ENCODE measurements around the gene TMEM229B.

Gene TMEM229B

GRCh38 chr14:67515386-67516079 lies 27.0 kb upstream of the TMEM229B start:
- H3K23ac ChIP-seq (ENCODE audit: low read length in 2 of 2) = peak overlapping the region in 1 of 2 experiments; percentile 20
- no peak overlapping the region for H2BK5ac ChIP-seq (ENCODE audit: low read depth, low read length, poor library complexity, severe bottlenecking)
- no peak for DNase-seq
- H3K36me3 ChIP-seq (ENCODE audit: control insufficient read depth in 1 of 2, insufficient read depth in 2 of 2, low read depth in 1 of 2, low read length in 2 of 2) = no peaks in the 10 kb centered on the region
- 10% methylated on average over 32 of the region's 45 CpGs for WGBS
- H3K9me3 ChIP-seq (ENCODE audit: control insufficient read depth, low read length) = no peaks in the 10 kb centered on the region
- H4K8ac ChIP-seq (ENCODE audit: low read length) = no peak overlapping the region
- peak overlapping the region; percentile 4 for H2BK15ac ChIP-seq (ENCODE audit: low read depth, poor library complexity, severe bottlenecking)
- no peak overlapping the region for H3K4ac ChIP-seq (ENCODE audit: low read depth in 1 of 2, low read length in 2 of 2)
- peak overlapping the region; percentile 70 for H2AFZ ChIP-seq (ENCODE audit: low read depth, low read length)
- no peak overlapping the region for H2AK5ac ChIP-seq (ENCODE audit: low read length, severe bottlenecking)
- peak overlapping the region in 1 of 2 experiments; percentile 64 for H3K18ac ChIP-seq (ENCODE audit: low read depth in 1 of 2, low read length in 2 of 2)
- no peak overlapping the region for H3K27ac ChIP-seq (ENCODE audit: low read length, poor library complexity, severe bottlenecking)
- H3K9ac ChIP-seq (ENCODE audit: low read length) = no peak overlapping the region
- H4K91ac ChIP-seq (ENCODE audit: low read length) = no peak overlapping the region
- H3K27me3 ChIP-seq (ENCODE audit: control insufficient read depth in 1 of 2, insufficient read depth in 1 of 2, low read length in 2 of 2) = peaks cover 46 to 51% of the 10 kb centered on the region in 2 experiments
- H3K79me1 ChIP-seq (replicated peaks; ENCODE audit: low read length, poor library complexity, severe bottlenecking) = no peaks in the 10 kb centered on the region
- H3K14ac ChIP-seq (ENCODE audit: low read length in 2 of 2) = no peak overlapping the region
- H2BK12ac ChIP-seq (ENCODE audit: low read length in 2 of 2) = no peak overlapping the region
- no peak overlapping the region for H2BK120ac ChIP-seq (ENCODE audit: low read depth, low read length)
- H3K4me2 ChIP-seq (ENCODE audit: low read length, poor library complexity, severe bottlenecking) = peak overlapping the region; percentile 95
- H3K4me1 ChIP-seq (ENCODE audit: control insufficient read depth, insufficient read depth, low read depth, low read length) = peaks cover 18% of the 10 kb centered on the region
- H3K4me3 ChIP-seq (ENCODE audit: insufficient read depth in 1 of 2, low read depth in 1 of 2, low read length in 2 of 2) = peak overlapping the region; percentile 81 to 82

GRCh38 chr14:67514650-67515385 lies 26.3 kb upstream of the TMEM229B start:
- H3K27ac ChIP-seq (ENCODE audit: low read length, poor library complexity, severe bottlenecking) = no peak overlapping the region
- peak overlapping the region; percentile 76 for H2BK15ac ChIP-seq (ENCODE audit: low read depth, poor library complexity, severe bottlenecking)
- DNase-seq = peak; percentile 66
- H3K4me1 ChIP-seq (ENCODE audit: control insufficient read depth, insufficient read depth, low read depth, low read length) = peaks cover 18% of the 10 kb centered on the region
- 3% methylated on average over 59 of the region's 75 CpGs for WGBS
- no peaks in the 10 kb centered on the region for H3K36me3 ChIP-seq (ENCODE audit: control insufficient read depth in 1 of 2, insufficient read depth in 2 of 2, low read depth in 1 of 2, low read length in 2 of 2)
- no peaks in the 10 kb centered on the region for H3K79me1 ChIP-seq (replicated peaks; ENCODE audit: low read length, poor library complexity, severe bottlenecking)
- peak overlapping the region; percentile 70 for H2AFZ ChIP-seq (ENCODE audit: low read depth, low read length)
- no peak overlapping the region for H2AK5ac ChIP-seq (ENCODE audit: low read length, severe bottlenecking)
- no peak overlapping the region for H2BK5ac ChIP-seq (ENCODE audit: low read depth, low read length, poor library complexity, severe bottlenecking)
- peak overlapping the region; percentile 77 for H3K9ac ChIP-seq (ENCODE audit: low read length)
- no peak overlapping the region for H3K4ac ChIP-seq (ENCODE audit: low read depth in 1 of 2, low read length in 2 of 2)
- H2BK12ac ChIP-seq (ENCODE audit: low read length in 2 of 2) = no peak overlapping the region
- no peak overlapping the region for H2BK120ac ChIP-seq (ENCODE audit: low read depth, low read length)
- peaks cover 39 to 48% of the 10 kb centered on the region in 2 experiments for H3K27me3 ChIP-seq (ENCODE audit: control insufficient read depth in 1 of 2, insufficient read depth in 1 of 2, low read length in 2 of 2)
- H3K4me3 ChIP-seq (ENCODE audit: insufficient read depth in 1 of 2, low read depth in 1 of 2, low read length in 2 of 2) = peak overlapping the region; percentile 81 to 82
- H3K14ac ChIP-seq (ENCODE audit: low read length in 2 of 2) = no peak overlapping the region
- H4K8ac ChIP-seq (ENCODE audit: low read length) = peak overlapping the region; percentile 12
- peak overlapping the region; percentile 95 for H3K4me2 ChIP-seq (ENCODE audit: low read length, poor library complexity, severe bottlenecking)
- no peaks in the 10 kb centered on the region for H3K9me3 ChIP-seq (ENCODE audit: control insufficient read depth, low read length)
- H4K91ac ChIP-seq (ENCODE audit: low read length) = no peak overlapping the region
- H3K18ac ChIP-seq (ENCODE audit: low read depth in 1 of 2, low read length in 2 of 2) = peak overlapping the region; percentile 40 to 64
- peak overlapping the region in 1 of 2 experiments; percentile 86 for H3K23ac ChIP-seq (ENCODE audit: low read length in 2 of 2)

- 49% methylated on average over 9 of the region's 9 CpGs for WGBS
- H3K18ac ChIP-seq (ENCODE audit: low read depth in 1 of 2, low read length in 2 of 2) = no peak overlapping the region
- no peak overlapping the region for H3K27ac ChIP-seq (ENCODE audit: low read length, poor library complexity, severe bottlenecking)
- H2BK5ac ChIP-seq (ENCODE audit: low read depth, low read length, poor library complexity, severe bottlenecking) = no peak overlapping the region
- H3K4ac ChIP-seq (ENCODE audit: low read depth in 1 of 2, low read length in 2 of 2) = no peak overlapping the region
- peak overlapping the region; percentile 77 for H3K9ac ChIP-seq (ENCODE audit: low read length)
- H3K4me2 ChIP-seq (ENCODE audit: low read length, poor library complexity, severe bottlenecking) = peak overlapping the region; percentile 95
- no peak overlapping the region for H2BK120ac ChIP-seq (ENCODE audit: low read depth, low read length)
- H4K8ac ChIP-seq (ENCODE audit: low read length) = peak overlapping the region; percentile 12
- no peak for DNase-seq
- no peaks in the 10 kb centered on the region for H3K36me3 ChIP-seq (ENCODE audit: control insufficient read depth in 1 of 2, insufficient read depth in 2 of 2, low read depth in 1 of 2, low read length in 2 of 2)
- H2AFZ ChIP-seq (ENCODE audit: low read depth, low read length) = no peak overlapping the region
- H3K79me1 ChIP-seq (replicated peaks; ENCODE audit: low read length, poor library complexity, severe bottlenecking) = no peaks in the 10 kb centered on the region
- no peak overlapping the region for H3K14ac ChIP-seq (ENCODE audit: low read length in 2 of 2)
- H3K23ac ChIP-seq (ENCODE audit: low read length in 2 of 2) = no peak overlapping the region
- no peaks in the 10 kb centered on the region for H3K9me3 ChIP-seq (ENCODE audit: control insufficient read depth, low read length)
- no peak overlapping the region for H2BK15ac ChIP-seq (ENCODE audit: low read depth, poor library complexity, severe bottlenecking)
- H3K4me3 ChIP-seq (ENCODE audit: insufficient read depth in 1 of 2, low read depth in 1 of 2, low read length in 2 of 2) = peak overlapping the region; percentile 81 to 82
- peaks cover 34 to 42% of the 10 kb centered on the region in 2 experiments for H3K27me3 ChIP-seq (ENCODE audit: control insufficient read depth in 1 of 2, insufficient read depth in 1 of 2, low read length in 2 of 2)
- H4K91ac ChIP-seq (ENCODE audit: low read length) = no peak overlapping the region
- H2BK12ac ChIP-seq (ENCODE audit: low read length in 2 of 2) = no peak overlapping the region
- no peak overlapping the region for H2AK5ac ChIP-seq (ENCODE audit: low read length, severe bottlenecking)
- peaks cover 18% of the 10 kb centered on the region for H3K4me1 ChIP-seq (ENCODE audit: control insufficient read depth, insufficient read depth, low read depth, low read length)
Observed at GRCh38 chr14:67514203-67514607, 25.7 kb upstream of the TMEM229B start.

- Histone ChIP-seq H3K9ac (ENCODE audit: low read length) (no peak overlapping the region), H3K4me3 (ENCODE audit: insufficient read depth in 1 of 2, low read depth in 1 of 2, low read length in 2 of 2) (peak overlapping the region in 1 of 2 experiments; percentile 82), H2BK12ac (ENCODE audit: low read length in 2 of 2) (no peak overlapping the region), H3K18ac (ENCODE audit: low read depth in 1 of 2, low read length in 2 of 2) (no peak overlapping the region), H2BK15ac (ENCODE audit: low read depth, poor library complexity, severe bottlenecking) (no peak overlapping the region), H3K79me1 (replicated peaks; ENCODE audit: low read length, poor library complexity, severe bottlenecking) (no peaks in the 10 kb centered on the region), H4K8ac (ENCODE audit: low read length) (no peak overlapping the region), H3K4ac (ENCODE audit: low read depth in 1 of 2, low read length in 2 of 2) (no peak overlapping the region), H3K4me1 (ENCODE audit: control insufficient read depth, insufficient read depth, low read depth, low read length) (peaks cover 18% of the 10 kb centered on the region), H2AFZ (ENCODE audit: low read depth, low read length) (no peak overlapping the region), H3K36me3 (ENCODE audit: control insufficient read depth in 1 of 2, insufficient read depth in 2 of 2, low read depth in 1 of 2, low read length in 2 of 2) (no peaks in the 10 kb centered on the region), H3K27me3 (ENCODE audit: control insufficient read depth in 1 of 2, insufficient read depth in 1 of 2, low read length in 2 of 2) (peaks cover 29 to 37% of the 10 kb centered on the region in 2 experiments), H2BK5ac (ENCODE audit: low read depth, low read length, poor library complexity, severe bottlenecking) (no peak overlapping the region), H2BK120ac (ENCODE audit: low read depth, low read length) (no peak overlapping the region), H3K27ac (ENCODE audit: low read length, poor library complexity, severe bottlenecking) (no peak overlapping the region), H3K23ac (ENCODE audit: low read length in 2 of 2) (no peak overlapping the region), H2AK5ac (ENCODE audit: low read length, severe bottlenecking) (no peak overlapping the region), H3K4me2 (ENCODE audit: low read length, poor library complexity, severe bottlenecking) (peak overlapping the region; percentile 14), H3K9me3 (ENCODE audit: control insufficient read depth, low read length) (no peaks in the 10 kb centered on the region), H4K91ac (ENCODE audit: low read length) (no peak overlapping the region), H3K14ac (ENCODE audit: low read length in 2 of 2) (no peak overlapping the region)
- 87% methylated on average over 1 of the region's 1 CpG for WGBS
- DNase-seq = no peak
Observed at GRCh38 chr14:67513631-67514108, 25.1 kb upstream of the TMEM229B start.

Data from mesenchymal stem cell (in vitro differentiated cells and primary cell).